Stimulated activated CD4-positive, alpha-beta T cell treated with anti-CD3 and anti-CD28 coated beads, TNF-alpha, amount 100 ng/mL, for 24 hours (primary cell): Measurements from ENCODE around the gene ACOX2.
A peak's percentile ranks its signal among the peaks of the same experiment; 100 is the strongest.
"Not testable (repeated sequence)": the region's sequence is repeated elsewhere in the genome, so short reads cannot be mapped to it uniquely, and the experiment has no call there.

Experiments used
- DNase-seq, 3 experiments: peaks; one replicate each; pipeline ENCODE4 v3.0.0-alpha.2; 2020; ENCODE audit warnings: low read depth in 3 of 3

The ACOX2 gene

DNA sequence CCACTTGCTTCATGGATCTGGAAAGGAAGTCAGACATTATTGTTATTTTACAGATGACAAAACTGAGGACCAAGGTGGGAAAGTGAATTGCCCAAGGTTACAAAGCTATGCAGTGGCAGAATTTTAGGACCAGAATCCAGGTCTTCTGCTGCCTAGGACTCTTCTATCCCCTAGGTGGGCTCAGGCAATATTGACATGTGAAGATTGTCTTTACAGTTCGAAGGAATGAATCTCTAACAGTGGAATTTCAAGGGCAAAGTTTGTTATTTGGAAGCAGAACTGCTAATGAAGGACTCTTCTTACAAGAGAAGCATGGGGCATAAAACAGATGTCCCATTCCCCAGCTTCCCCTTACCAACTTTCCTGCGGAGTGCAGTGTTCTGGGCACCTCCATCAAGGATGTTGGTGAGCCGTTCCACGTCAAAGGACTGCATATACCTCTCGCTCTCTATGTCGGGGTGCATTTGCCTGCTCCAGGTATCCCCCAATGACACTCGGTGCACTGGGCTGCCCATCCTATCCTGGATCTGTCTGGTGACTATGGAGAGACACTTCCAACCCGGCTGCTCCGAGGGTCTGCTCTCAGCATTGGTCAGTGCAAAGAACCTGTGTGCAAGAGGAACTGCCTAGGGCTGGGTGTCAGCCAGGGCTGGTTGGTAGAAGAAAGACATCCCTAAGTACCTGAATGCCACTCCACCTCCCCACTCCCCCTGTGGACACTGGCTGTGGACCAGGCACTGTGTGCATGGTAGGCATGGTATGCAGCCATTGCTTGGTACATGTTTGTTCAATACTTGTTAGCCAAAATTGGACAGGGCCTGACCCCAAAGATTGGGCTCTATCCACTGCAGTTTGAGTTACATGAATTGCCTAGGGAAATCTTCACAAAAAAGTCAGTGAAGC lies 2.1 kb downstream of the ACOX2 start:
- no peak for DNase-seq

DNA sequence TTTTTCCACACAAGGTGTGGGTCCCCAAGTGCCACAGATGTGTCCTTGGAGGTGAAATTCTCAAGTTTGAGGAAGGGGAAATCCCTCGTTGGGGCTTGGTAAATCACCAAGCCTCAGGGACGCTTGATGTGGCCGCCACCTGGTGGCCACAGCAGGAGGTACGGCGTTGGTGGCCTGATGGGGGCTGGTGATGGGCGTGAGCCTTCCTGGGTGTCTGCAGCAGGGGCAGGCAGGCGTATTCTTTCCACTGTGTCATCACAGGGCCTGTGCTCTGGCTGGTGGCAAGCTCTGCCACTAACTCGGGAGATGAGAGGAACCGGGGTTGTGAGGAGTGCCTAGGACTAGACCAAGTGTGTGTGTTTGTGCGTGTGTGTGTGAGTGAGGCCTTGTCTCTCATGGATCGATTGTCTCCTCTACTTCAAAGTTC lies 4.2 kb downstream of the ACOX2 start:
- DNase-seq = peak; percentile 67 to 85 (median 67)

DNA sequence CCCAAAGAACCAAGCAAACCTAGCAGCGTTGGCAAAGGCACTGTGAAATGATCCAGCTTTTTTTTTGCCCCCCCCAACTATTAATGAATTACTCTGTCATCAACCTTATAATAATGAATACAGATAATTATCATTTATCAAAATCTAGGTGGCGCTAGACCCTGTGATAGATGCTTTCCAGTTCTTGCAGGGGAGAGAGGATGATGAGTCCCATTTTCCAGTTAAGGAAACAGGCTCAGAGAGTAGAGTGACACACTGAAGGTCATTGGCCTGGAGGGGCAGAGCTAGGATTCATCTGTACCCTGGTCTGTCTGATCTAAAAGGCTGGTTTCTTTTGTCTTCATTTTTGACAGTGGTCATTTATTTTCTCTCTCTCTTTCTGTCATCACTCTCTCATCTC lies 5.0 kb downstream of the ACOX2 start:
- no peak for DNase-seq

GRCh38 chr3:58531555-58531954 lies 5.4 kb downstream of the ACOX2 start:
- DNase-seq = no peak

GRCh38 chr3:58530354-58530865 lies 6.6 kb downstream of the ACOX2 start:
- no peak for DNase-seq

GRCh38 chr3:58529516-58530353 lies 7.3 kb downstream of the ACOX2 start:
- DNase-seq = no peak

DNA sequence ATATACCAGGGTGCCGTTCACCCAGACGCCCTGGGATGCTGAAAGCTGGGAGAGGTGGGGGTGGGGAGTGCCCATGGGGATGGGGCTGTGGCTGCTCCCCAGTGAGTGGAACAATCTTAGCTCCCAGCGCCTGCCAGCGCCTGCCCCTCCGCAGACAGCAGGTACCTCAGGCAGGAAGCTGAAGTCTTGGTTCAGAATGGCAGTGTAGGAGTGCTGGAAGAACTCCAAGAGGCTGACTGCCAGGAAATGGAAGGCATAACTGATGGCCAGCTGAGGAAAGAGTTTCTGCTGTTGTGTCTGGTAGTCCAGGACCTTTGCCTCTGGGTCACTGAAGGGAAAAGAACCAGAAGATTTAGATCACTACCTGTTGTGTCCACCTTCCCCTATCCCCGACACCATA lies 8.4 kb downstream of the ACOX2 start:
- no peak for DNase-seq

GRCh38 chr3:58527440-58527839 lies 9.6 kb downstream of the ACOX2 start:
- not testable (repeated sequence) for DNase-seq

DNA sequence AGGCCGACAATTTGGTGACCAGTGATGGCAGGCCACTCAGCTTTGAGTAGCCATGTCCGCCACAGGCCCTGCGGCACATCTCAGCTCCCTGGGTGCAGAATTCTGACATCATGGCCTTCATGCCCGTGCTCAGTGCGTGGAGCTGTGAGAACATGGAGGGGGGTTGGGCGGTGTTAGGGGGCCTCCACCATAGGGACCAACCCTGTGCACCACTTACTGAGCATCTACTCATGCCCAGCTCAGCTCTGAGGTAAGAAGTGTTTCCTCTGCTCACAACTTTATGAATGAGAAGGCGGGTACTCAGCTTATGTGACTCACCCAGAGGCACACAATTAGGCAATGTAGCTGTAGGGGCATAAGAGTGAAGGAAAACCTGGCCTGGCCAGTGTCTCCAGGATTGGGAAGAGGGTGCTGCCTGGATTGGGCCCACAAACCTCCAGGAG lies 10.5 kb downstream of the ACOX2 start:
- DNase-seq = no peak

DNA sequence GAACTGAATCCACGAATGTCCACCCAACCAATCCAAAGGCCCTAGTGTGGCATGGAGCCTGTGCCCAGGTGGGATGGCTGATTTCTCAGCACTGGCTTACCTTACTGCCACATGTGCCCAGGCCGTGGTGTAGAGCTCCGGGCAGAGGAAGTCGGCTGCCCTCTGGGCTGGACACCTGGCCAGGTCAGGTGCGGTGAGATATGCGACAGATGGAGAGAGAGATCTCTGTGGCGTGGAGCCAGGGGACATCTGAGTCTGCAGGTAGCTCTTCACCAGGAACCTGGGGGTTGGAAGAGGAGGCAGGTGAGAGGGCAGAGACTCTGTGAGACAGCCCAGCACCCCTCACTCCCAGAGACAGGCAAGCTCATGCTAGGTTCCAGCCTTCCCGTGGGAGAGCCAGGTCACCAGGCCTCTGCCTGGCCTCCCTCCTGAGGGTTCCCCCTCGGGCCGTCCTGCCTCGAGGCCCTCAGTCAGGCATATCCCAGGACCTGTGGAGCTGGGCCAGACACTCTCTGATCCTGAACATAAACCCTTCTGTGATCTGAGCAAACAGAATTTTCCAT lies 12.6 kb downstream of the ACOX2 start:
- DNase-seq = no peak

- DNase-seq = no peak
Observed at GRCh38 chr3:58522759-58523425, 14.1 kb downstream of the ACOX2 start.

GRCh38 chr3:58521917-58522631 lies 14.9 kb downstream of the ACOX2 start:
- no peak for DNase-seq

GRCh38 chr3:58521336-58521670 lies 15.7 kb downstream of the ACOX2 start:
- DNase-seq = no peak

- DNase-seq = no peak
Observed at GRCh38 chr3:58520403-58521335, 16.3 kb downstream of the ACOX2 start.

- no peak for DNase-seq
Observed at GRCh38 chr3:58519668-58520402, 17.2 kb downstream of the ACOX2 start.

GRCh38 chr3:58518291-58518789 lies 18.6 kb downstream of the ACOX2 start:
- no peak for DNase-seq

GRCh38 chr3:58514405-58514804 lies 22.6 kb downstream of the ACOX2 start:
- no peak for DNase-seq

GRCh38 chr3:58508437-58508836 lies 28.6 kb downstream of the ACOX2 start:
- no peak for DNase-seq
